Inflammatory macrophage (primary cell): Measurements from ENCODE around the gene CD58.

Source experiments
- DNase-seq, 2 donors: peaks; one replicate each; pipeline ENCODE4 v3.0.0-alpha.2; 2020 to 2022

Gene CD58

GRCh38 chr1:116491700-116492357 is 79.0 kb downstream of the CD58 start:
- no peak for DNase-seq

GRCh38 chr1:116490588-116490987 is 80.2 kb downstream of the CD58 start:
- no peak for DNase-seq

GRCh38 chr1:116489231-116489697 is 81.6 kb downstream of the CD58 start:
- DNase-seq: no peak

- DNase-seq: no peak
Measured at GRCh38 chr1:116488071-116488470, 82.8 kb downstream of the CD58 start.

GRCh38 chr1:116487583-116487982 is 83.2 kb downstream of the CD58 start:
- DNase-seq: no peak

- no peak for DNase-seq
Measured at GRCh38 chr1:116487031-116487430, 83.8 kb downstream of the CD58 start.

GRCh38 chr1:116486424-116486823 is 84.4 kb downstream of the CD58 start:
- no peak for DNase-seq

GRCh38 chr1:116485976-116486375 is 84.8 kb downstream of the CD58 start:
- DNase-seq: peak in 1 of 2 donors; percentile 56

GRCh38 chr1:116485071-116485735 is 85.6 kb downstream of the CD58 start:
- peak; percentile 82 to 86 for DNase-seq

- no peak for DNase-seq
Measured at GRCh38 chr1:116483481-116484309, 87.1 kb downstream of the CD58 start.

- DNase-seq: no peak
Measured at GRCh38 chr1:116482490-116482889, 88.3 kb downstream of the CD58 start.

- DNase-seq: no peak
Measured at GRCh38 chr1:116481934-116482333, 88.9 kb downstream of the CD58 start.

GRCh38 chr1:116478621-116479020 is 92.2 kb downstream of the CD58 start:
- DNase-seq: no peak

- no peak for DNase-seq
Measured at GRCh38 chr1:116477429-116477828, 93.4 kb downstream of the CD58 start.

GRCh38 chr1:116476321-116476720 is 94.5 kb downstream of the CD58 start:
- DNase-seq: no peak

GRCh38 chr1:116475850-116476218 is 95.0 kb downstream of the CD58 start:
- no peak for DNase-seq

GRCh38 chr1:116474921-116475849 is 95.6 kb downstream of the CD58 start:
- no peak for DNase-seq

GRCh38 chr1:116472431-116472961 is 98.3 kb downstream of the CD58 start:
- no peak for DNase-seq

- DNase-seq: no peak
Measured at GRCh38 chr1:116471241-116471640, 99.6 kb downstream of the CD58 start.

- DNase-seq: peak; percentile 78
Measured at GRCh38 chr1:116470671-116471070, 100.2 kb downstream of the CD58 start.

- DNase-seq: no peak
Measured at GRCh38 chr1:116466810-116467557, 103.8 kb downstream of the CD58 start.
